AG04449 (cell line): Measurements from ENCODE around the gene TRIM68.

Experiments used
- CTCF ChIA-PET: fragments of 350-600 bp; formaldehyde crosslinking; extraction: SDS; loops from one replicate; lab custom pipeline; 2021; ENCODE audit warnings: antibody characterized with exemption; lab: Yijun Ruan, JAX
- POLR2A ChIA-PET: fragments of 400-600, 350-600 bp; formaldehyde crosslinking; extraction: SDS; loops from one replicate; lab custom pipeline; 2020; ENCODE audit warnings: antibody characterized with exemption, inconsistent platforms; lab: Yijun Ruan, JAX
- DNase-seq: peaks from one replicate; pipeline ENCODE4 v3.0.0-alpha.2; 2010; ENCODE audit warnings: low read depth, low spot score
- H3K4me3 ChIP-seq: 2 replicates; pipeline ENCODE4 v1.5.1; 2011; ENCODE audit warnings: low read depth, mild to moderate bottlenecking, control low read depth, low read length
- TF ChIP-seq, protein P1 (sequence below): IDR thresholded peaks from one replicate; pipeline ENCODE4 v1.5.1; 2011; ENCODE audit warnings: mild to moderate bottlenecking, moderate library complexity, low read length, control low read depth, inconsistent platforms; ENCODE audit not compliant: insufficient read depth; ENCODE audit errors: missing control alignments

Gene TRIM68

DNA sequence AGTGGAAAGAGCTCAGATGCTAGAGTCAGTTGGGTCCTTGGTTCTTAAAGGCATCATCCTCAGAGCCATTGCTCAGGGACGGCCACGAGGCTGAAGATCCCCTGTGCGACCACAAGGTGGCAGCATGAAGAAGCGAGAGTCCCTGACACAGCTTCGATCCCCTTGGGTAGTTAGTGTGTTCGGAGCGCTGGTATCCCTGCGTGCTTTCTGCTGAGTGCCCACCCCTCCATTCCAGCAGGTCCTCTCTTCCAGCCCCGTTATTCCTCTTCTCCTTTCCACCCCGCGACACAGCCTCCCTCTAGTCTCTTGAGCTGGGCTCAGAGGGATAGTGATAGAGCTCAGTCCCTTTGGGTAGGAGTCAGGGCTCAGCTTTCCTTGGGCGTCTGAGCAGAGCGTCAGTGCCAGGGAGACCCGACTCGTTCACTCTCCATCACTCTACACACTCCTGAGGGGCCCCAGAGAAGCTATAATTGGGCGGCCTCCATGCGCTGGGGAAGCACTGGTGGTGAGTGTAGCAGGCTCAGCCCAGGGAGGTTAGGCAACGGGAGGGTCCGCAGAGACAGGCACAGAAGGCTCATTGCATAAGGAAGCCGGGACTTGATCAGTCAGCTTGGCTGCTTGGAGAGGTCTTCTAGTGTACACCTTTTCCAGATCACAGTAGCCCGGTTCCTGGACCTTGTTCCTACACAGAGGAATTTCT is 29.1 kb upstream of the TRIM68 start, which contains the start of gene OR51D1:
Gene OR51D1 (plus strand): TSS at position 516 of the 700 bp plus-strand sequence. CDS start 2,314 bp downstream, outside the sequence.
- TF ChIP-seq, protein P1, sequence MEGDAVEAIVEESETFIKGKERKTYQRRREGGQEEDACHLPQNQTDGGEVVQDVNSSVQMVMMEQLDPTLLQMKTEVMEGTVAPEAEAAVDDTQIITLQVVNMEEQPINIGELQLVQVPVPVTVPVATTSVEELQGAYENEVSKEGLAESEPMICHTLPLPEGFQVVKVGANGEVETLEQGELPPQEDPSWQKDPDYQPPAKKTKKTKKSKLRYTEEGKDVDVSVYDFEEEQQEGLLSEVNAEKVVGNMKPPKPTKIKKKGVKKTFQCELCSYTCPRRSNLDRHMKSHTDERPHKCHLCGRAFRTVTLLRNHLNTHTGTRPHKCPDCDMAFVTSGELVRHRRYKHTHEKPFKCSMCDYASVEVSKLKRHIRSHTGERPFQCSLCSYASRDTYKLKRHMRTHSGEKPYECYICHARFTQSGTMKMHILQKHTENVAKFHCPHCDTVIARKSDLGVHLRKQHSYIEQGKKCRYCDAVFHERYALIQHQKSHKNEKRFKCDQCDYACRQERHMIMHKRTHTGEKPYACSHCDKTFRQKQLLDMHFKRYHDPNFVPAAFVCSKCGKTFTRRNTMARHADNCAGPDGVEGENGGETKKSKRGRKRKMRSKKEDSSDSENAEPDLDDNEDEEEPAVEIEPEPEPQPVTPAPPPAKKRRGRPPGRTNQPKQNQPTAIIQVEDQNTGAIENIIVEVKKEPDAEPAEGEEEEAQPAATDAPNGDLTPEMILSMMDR = peak; percentile 95
- ChIA-PET POLR2A (no interaction called here), CTCF (interaction anchor here (0.6 to 4.9 kb wide), 49 partner anchors 10 to 745 kb away, joined by 3 to 97 read pairs (median 4); partner anchors contain the start of genes MMP26, OR51E2, OR51F2 and TRIM68)
- DNase-seq = no peak
- H3K4me3 ChIP-seq = peak within 1 kb of the TSS; percentile 36

DNA sequence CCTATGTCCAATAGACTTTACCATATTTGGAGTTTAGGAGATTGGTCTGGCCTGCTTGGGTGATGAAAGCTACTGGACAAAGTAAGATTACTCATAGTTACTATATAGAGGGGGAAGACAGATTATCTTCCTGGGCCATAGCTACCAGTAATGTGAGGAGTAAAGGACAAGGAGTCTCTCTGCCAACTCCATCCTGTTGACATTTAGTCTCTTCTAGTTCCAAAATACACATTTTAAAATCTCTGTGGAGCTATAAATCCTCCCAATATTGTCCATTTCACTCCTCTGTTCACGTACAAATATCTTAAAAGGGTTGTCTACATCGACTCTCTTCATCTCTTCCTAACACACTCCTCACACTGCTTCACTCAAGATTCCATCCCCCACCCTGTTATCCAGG is 28.1 kb upstream of the TRIM68 start:
- POLR2A ChIA-PET = interaction anchor here (0.8 kb wide), 1 partner anchor 28 kb away, joined by 4 read pairs; the partner anchor contains the start of gene TRIM68
- DNase-seq = no peak
- TF ChIP-seq, protein P1 = no peak
- H3K4me3 ChIP-seq = no peak overlapping the region
- CTCF ChIA-PET = interaction anchor here (0.8 to 4.9 kb wide), 41 partner anchors 11 to 1255 kb away, joined by 3 to 97 read pairs (median 6); partner anchors contain the start of genes MMP26, OR51E2, OR51F2 and TRIM68

DNA sequence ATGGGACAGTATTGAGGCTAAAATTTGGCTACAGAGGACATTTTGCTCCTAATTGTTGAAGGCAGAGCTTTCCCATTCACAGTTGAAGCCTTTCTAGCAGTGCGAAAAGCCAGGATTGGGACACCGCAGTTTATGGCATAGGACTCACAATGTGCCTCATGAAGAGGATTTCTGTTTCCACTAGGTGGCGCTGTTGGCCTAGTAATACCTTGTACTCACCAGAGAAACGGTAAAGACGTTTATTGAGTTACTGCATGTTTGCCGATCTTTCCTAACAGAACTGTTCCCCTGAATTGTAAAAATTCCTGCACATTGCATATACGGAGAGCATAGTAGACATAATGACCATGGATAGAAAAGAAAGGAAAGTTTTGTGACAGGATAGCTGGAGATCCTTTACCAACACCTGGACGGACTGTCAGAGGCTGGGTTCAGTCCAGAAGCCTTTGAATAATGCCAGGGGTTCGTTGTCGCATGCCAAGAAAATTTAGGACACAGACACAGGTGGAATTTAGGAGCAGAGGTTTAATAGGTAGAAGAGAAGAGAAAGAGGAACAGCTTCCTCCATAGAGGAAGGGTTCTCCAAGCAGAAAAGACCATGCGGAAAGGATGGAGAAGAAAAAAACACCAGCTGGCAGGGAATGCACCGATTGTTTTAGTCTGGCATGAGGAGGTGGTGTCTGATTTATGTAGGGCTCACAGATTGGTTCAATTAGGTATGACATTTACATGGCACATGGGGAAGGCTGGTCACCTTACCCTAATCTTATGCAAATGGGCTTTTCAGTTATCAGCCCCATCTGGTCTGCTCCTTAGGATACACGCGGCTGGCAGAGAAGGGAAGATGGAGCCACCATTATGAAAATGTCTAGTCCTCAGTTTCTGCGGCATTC is 18.4 kb upstream of the TRIM68 start:
- TF ChIP-seq, protein P1 = peak; percentile 62
- CTCF ChIA-PET = interaction anchor here (0.6 to 8.7 kb wide), 23 partner anchors 11 to 778 kb away, joined by 3 to 97 read pairs (median 4); partner anchors contain the start of genes OR51D1, OR51E1 and OR52I1
- POLR2A ChIA-PET = no interaction called here
- peak; percentile 24 for DNase-seq
- H3K4me3 ChIP-seq = no peak overlapping the region

DNA sequence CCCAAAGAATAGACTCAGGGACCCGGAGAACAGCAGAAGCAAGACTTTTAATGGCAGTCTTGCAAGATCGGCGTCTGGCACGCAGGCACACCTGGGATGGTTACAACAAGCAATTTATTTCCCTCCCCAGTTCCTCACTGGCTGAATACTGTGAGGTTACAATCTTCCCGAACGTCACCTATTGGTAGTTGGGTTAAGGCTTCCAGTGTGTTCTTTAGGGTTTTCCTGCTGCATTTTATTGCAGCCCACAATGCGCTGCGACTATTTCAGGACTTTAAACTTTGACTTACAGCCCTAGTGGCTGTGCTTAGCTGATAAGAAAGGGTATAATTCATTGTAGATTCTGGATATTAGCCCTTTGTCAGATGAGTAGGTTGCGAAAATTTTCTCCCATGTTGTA is 11.5 kb upstream of the TRIM68 start:
- ChIA-PET CTCF (no interaction called here), POLR2A (no interaction called here)
- no peak overlapping the region for H3K4me3 ChIP-seq
- TF ChIP-seq, protein P1 = no peak
- no peak for DNase-seq

DNA sequence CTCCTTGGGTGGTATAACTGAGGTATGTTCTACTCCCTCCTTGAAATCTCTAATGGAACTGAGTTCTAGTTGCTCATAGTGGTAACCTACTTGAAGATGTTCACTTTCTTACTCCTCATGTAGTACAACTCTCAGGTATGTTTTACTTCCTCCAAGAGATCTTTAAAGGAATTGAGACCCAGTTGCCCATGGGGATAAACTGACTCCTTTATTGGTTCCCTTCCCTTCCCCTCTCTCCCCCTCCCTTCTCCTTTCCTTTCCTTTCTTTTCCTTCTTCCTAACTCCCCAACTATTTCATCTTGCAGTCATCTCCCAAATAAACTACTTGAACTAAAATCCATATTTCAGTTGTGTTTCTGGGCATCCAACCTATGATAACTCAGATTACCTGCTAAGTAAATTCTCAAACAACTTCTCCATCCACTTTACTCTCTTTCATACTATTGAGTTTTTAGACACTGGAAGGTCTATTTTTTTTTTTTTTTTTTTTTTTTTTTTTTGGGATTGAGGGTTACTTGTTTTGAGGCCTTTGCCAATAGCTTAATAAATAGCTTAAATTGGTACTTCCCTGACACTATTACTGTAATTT is 7.9 kb upstream of the TRIM68 start:
- TF ChIP-seq, protein P1 = no peak
- POLR2A ChIA-PET = no interaction called here
- CTCF ChIA-PET = interaction anchor here (1.9 kb wide), 1 partner anchor 21 kb away, joined by 6 read pairs; the partner anchor contains the start of gene OR51D1
- no peak overlapping the region for H3K4me3 ChIP-seq
- DNase-seq = no peak
